Eye (tissue), 1 donor: ENCODE data around the gene CAMSAP2.

ENCODE experiments used
- DNase-seq: peaks from one replicate; pipeline ENCODE4 v3.0.0-alpha.2; 2015

The CAMSAP2 gene

GRCh38 chr1:200849430-200849829 is 110.7 kb downstream of the CAMSAP2 start:
- DNase-seq = no peak

- DNase-seq = no peak
These were observed 111.9 kb downstream of the CAMSAP2 start for GRCh38 chr1:200850554-200850953.

- DNase-seq = no peak
These were observed 118.1 kb downstream of the CAMSAP2 start for GRCh38 chr1:200856716-200857357.

- no peak for DNase-seq
These were observed 119.1 kb downstream of the CAMSAP2 start for GRCh38 chr1:200857804-200858203.

GRCh38 chr1:200861937-200862647 is 123.4 kb downstream of the CAMSAP2 start:
- no peak for DNase-seq

- no peak for DNase-seq
These were observed 124.2 kb downstream of the CAMSAP2 start for GRCh38 chr1:200862713-200863415.

GRCh38 chr1:200866116-200866515 is 127.4 kb downstream of the CAMSAP2 start:
- DNase-seq = no peak

GRCh38 chr1:200866521-200866920 is 127.8 kb downstream of the CAMSAP2 start:
- no peak for DNase-seq

GRCh38 chr1:200867018-200867811 is 128.5 kb downstream of the CAMSAP2 start:
- no peak for DNase-seq

- DNase-seq = no peak
These were observed 130.7 kb downstream of the CAMSAP2 start for GRCh38 chr1:200869376-200869752.

- DNase-seq = no peak
These were observed 131.2 kb downstream of the CAMSAP2 start for GRCh38 chr1:200869753-200870391.

- DNase-seq = no peak
These were observed 133.9 kb downstream of the CAMSAP2 start, which contains the start of gene GPR25 for GRCh38 chr1:200872446-200873115. GPR25 (plus strand) TSS chr1:200872981; CDS start chr1:200873038, 57 bp downstream.

GRCh38 chr1:200873116-200873670 is 134.5 kb downstream of the CAMSAP2 start:
- peak; percentile 80 for DNase-seq

GRCh38 chr1:200873671-200874397 is 135.1 kb downstream of the CAMSAP2 start:
- peak; percentile 70 for DNase-seq

GRCh38 chr1:200874694-200875093 is 136.0 kb downstream of the CAMSAP2 start:
- DNase-seq = no peak

GRCh38 chr1:200875416-200875815 is 136.7 kb downstream of the CAMSAP2 start:
- DNase-seq = no peak

GRCh38 chr1:200877010-200877409 is 138.3 kb downstream of the CAMSAP2 start:
- no peak for DNase-seq

- DNase-seq = no peak
These were observed 139.3 kb downstream of the CAMSAP2 start for GRCh38 chr1:200877839-200878551.

- no peak for DNase-seq
These were observed 141.5 kb downstream of the CAMSAP2 start for GRCh38 chr1:200880212-200880611.

GRCh38 chr1:200883118-200883517 is 144.4 kb downstream of the CAMSAP2 start:
- no peak for DNase-seq
